PC-3 (cell line): ENCODE measurements around the gene DIS3L2. TPM values are rescaled to one million over a fixed set of nuclear protein-coding genes. Genes with fewer than 3 reads are reported as not detected.

Source experiments
- ATAC-seq: fragments of 200-7000 bp; cut with Tn5 transposase; 2 replicates; pipeline ENCODE4 v1.9.1; 2020; ENCODE audit warnings: mild to moderate bottlenecking, moderate library complexity
- BruUV-seq: library from RNA; stranded (reverse); fragments of 400-500 nt; replicated peaks from 2 replicates; lab custom pipeline; 2021; lab: Mats Ljungman, UMichigan
- CTCF ChIA-PET: fragments of 300-600 bp; sonication (Branson Sonifier 250); formaldehyde crosslinking; loops from one replicate; lab custom pipeline; 2022; ENCODE audit warnings: antibody characterized with exemption; lab: Charles Lee
- POLR2A ChIA-PET: fragments of 300-600 bp; sonication (Branson Sonifier 250); formaldehyde crosslinking; loops from one replicate; lab custom pipeline; 2022; ENCODE audit warnings: antibody characterized with exemption; ENCODE audit not compliant: unreplicated experiment; lab: Charles Lee
- DNase-seq: peaks from one replicate; pipeline ENCODE4 v3.0.0-alpha.2; 2015
- H2AFZ ChIP-seq: fragments of 300-600 bp; sonication (generic); 2 replicates; pipeline ENCODE4 v1.6.0; 2016; ENCODE audit warnings: antibody characterized with exemption, low read length
- H3F3A ChIP-seq: fragments of 300-600 bp; sonication (generic); one replicate; pipeline ENCODE4 v1.6.0; 2017; ENCODE audit warnings: antibody characterized with exemption, low read length, control low read depth, mild to moderate bottlenecking; ENCODE audit not compliant: unreplicated experiment
- H3K27ac ChIP-seq: fragments of 300-600 bp; sonication (generic); 2 replicates; pipeline ENCODE4 v1.5.1; 2016; ENCODE audit warnings: mild to moderate bottlenecking, low read length
- H3K27me3 ChIP-seq: fragments of 300-600 bp; sonication (generic); 2 replicates; pipeline ENCODE4 v1.6.1; 2016; ENCODE audit warnings: low read length, mixed read lengths
- H3K36me3 ChIP-seq: fragments of 300-600 bp; sonication (generic); 2 replicates; pipeline ENCODE4 v1.6.1; 2016; ENCODE audit warnings: low read depth, mixed run types, low read length, mixed read lengths
- H3K4me1 ChIP-seq: fragments of 300-600 bp; sonication (generic); 2 replicates; pipeline ENCODE4 v1.5.1; 2016; ENCODE audit warnings: low read length; ENCODE audit not compliant: insufficient read depth
- H3K4me2 ChIP-seq: fragments of 300-600 bp; sonication (generic); 2 replicates; pipeline ENCODE4 v1.6.0; 2016; ENCODE audit warnings: low read length
- H3K4me3 ChIP-seq: fragments of 300-600 bp; sonication (generic); 2 replicates; pipeline ENCODE4 v1.5.1; 2016; ENCODE audit warnings: mild to moderate bottlenecking, low read length, mixed read lengths
- H3K79me2 ChIP-seq: fragments of 300-600 bp; sonication (generic); 2 replicates; pipeline ENCODE4 v1.6.1; 2017; ENCODE audit warnings: low read length, mixed read lengths
- H3K9ac ChIP-seq: fragments of 300-600 bp; sonication (generic); 2 replicates; pipeline ENCODE4 v1.6.0; 2016; ENCODE audit warnings: mild to moderate bottlenecking, low read length
- H3K9me2 ChIP-seq: fragments of 300-600 bp; sonication (generic); replicated peaks from 2 replicates; pipeline ENCODE4 v1.6.1; 2016; ENCODE audit warnings: mixed run types, low read length, mixed read lengths
- H3K9me3 ChIP-seq: fragments of 300-600 bp; sonication (generic); 2 replicates; pipeline ENCODE4 v1.6.1; 2016; ENCODE audit warnings: low read length, mixed read lengths
- H4K20me1 ChIP-seq: fragments of 300-600 bp; sonication (generic); 2 replicates; pipeline ENCODE4 v1.6.1; 2016; ENCODE audit warnings: low read length, mixed read lengths
- CTCF ChIP-seq: fragments of 300-600 bp; sonication (generic); conservative IDR thresholded peaks from 2 replicates; pipeline ENCODE4 v1.5.1; 2017; ENCODE audit warnings: antibody characterized with exemption, low read depth, mild to moderate bottlenecking, low read length
- EZH2 ChIP-seq: fragments of 300-600 bp; sonication (generic); IDR thresholded peaks from one replicate; pipeline ENCODE4 v1.6.1; 2017; ENCODE audit warnings: antibody characterized with exemption, mild to moderate bottlenecking, low read length; ENCODE audit not compliant: unreplicated experiment
- EZH2phosphoT487 ChIP-seq: fragments of 300-600 bp; sonication (generic); IDR thresholded peaks from 2 replicates; pipeline ENCODE4 v1.6.1; 2018; ENCODE audit warnings: mild to moderate bottlenecking, antibody characterized with exemption, low read length, borderline replicate concordance
- intact Hi-C: fragments of 100-400 bp; cut with micrococcal nuclease; formaldehyde crosslinking; loops from 2 replicates; pipeline ENCODE4 v1.9.0; 2023
- total RNA-seq: library from RNA; depleted of rRNA; stranded (reverse); fragments of >200 nt; gene quantifications from 2 replicates; pipeline ENCODE4 v1.2.3, GENCODE V29; 2014

The DIS3L2 gene
- total RNA-seq, 1 experiment from 2014 or later: 22.8 TPM

- H3K4me2 ChIP-seq: no peak overlapping the region
These were observed 24.3 kb downstream of the DIS3L2 start for GRCh38 chr2:231985823-231986261.

GRCh38 chr2:231987124-231987727, 25.7 kb downstream of the DIS3L2 start:
- ChIA-PET POLR2A (no interaction called here), CTCF (no interaction called here)
- Histone ChIP-seq H3K36me3 (no peaks in the 10 kb centered on the region), H3K9me3 (no peaks in the 10 kb centered on the region), H2AFZ (no peak overlapping the region), H3K9me2 (no peaks in the 10 kb centered on the region), H3K9ac (no peak overlapping the region), H3K27me3 (no peaks in the 10 kb centered on the region), H3F3A (no peaks in the 10 kb centered on the region), H3K4me3 (no peak overlapping the region), H3K27ac (no peak overlapping the region), H3K4me1 (no peaks in the 10 kb centered on the region), H3K79me2 (peaks cover 57% of the 10 kb centered on the region), H4K20me1 (0 out of 2 replicates have a peak, but pooled peaks cover 3% of the 10 kb centered on the region), H3K4me2 (no peak overlapping the region)
- TF ChIP-seq CTCF: no peak
- no peak for TF ChIP-seq EZH2phosphoT487
- TF ChIP-seq EZH2: no peak
- ATAC-seq (no peak), DNase-seq (no peak)
- intact Hi-C loops: no loop called here
- BruUV-seq: no TSS peak

More at GRCh38 chr2:231985823-231986261, 24.3 kb downstream of the DIS3L2 start:
- no peaks in the 10 kb centered on the region for H3K9me2 ChIP-seq
- no peak overlapping the region for H3K9ac ChIP-seq
- no peaks in the 10 kb centered on the region for H3F3A ChIP-seq
- no peaks in the 10 kb centered on the region for H3K4me1 ChIP-seq
- H3K4me3 ChIP-seq: no peak overlapping the region
- peaks cover 45% of the 10 kb centered on the region for H3K79me2 ChIP-seq
- intact Hi-C loops: no loop called here
- ChIA-PET POLR2A (no interaction called here), CTCF (no interaction called here)
- BruUV-seq: no TSS peak
- DNase-seq (no peak), ATAC-seq (no peak)
- H4K20me1 ChIP-seq: no peaks in the 10 kb centered on the region
- no peak overlapping the region for H3K27ac ChIP-seq
- H3K36me3 ChIP-seq: no peaks in the 10 kb centered on the region
- no peak overlapping the region for H2AFZ ChIP-seq
- no peaks in the 10 kb centered on the region for H3K9me3 ChIP-seq
- TF ChIP-seq EZH2 (no peak), CTCF (no peak), EZH2phosphoT487 (no peak)
- H3K27me3 ChIP-seq: no peaks in the 10 kb centered on the region

GRCh38 chr2:231988179-231988866, 26.8 kb downstream of the DIS3L2 start:
- Histone ChIP-seq H2AFZ (no peak overlapping the region), H3K36me3 (no peaks in the 10 kb centered on the region), H3K4me1 (no peaks in the 10 kb centered on the region), H3K27me3 (no peaks in the 10 kb centered on the region), H4K20me1 (0 out of 2 replicates have a peak, but pooled peaks cover 3% of the 10 kb centered on the region), H3K27ac (no peak overlapping the region), H3K4me2 (no peak overlapping the region), H3K9ac (no peak overlapping the region), H3K4me3 (no peak overlapping the region), H3K9me3 (no peaks in the 10 kb centered on the region), H3K79me2 (peaks cover 53% of the 10 kb centered on the region), H3F3A (no peaks in the 10 kb centered on the region), H3K9me2 (no peaks in the 10 kb centered on the region)
- POLR2A ChIA-PET: no interaction called here
- BruUV-seq: no TSS peak
- no peak for ATAC-seq
- TF ChIP-seq EZH2phosphoT487: no peak
- TF ChIP-seq CTCF: no peak
- no peak for TF ChIP-seq EZH2
- CTCF ChIA-PET: no interaction called here
- DNase-seq: no peak
- intact Hi-C loops: no loop called here
